Endothelial cell of umbilical vein (primary cell): ENCODE measurements around the gene ADAMTSL2. TPM values are rescaled to one million over a fixed set of nuclear protein-coding genes. Genes with fewer than 3 reads are reported as not detected.

Experiments
- BruUV-seq: library from RNA; stranded (reverse); fragments of 400-500 nt; replicated peaks from 2 replicates; lab custom pipeline; 2021; lab: Mats Ljungman, UMichigan
- CTCF ChIA-PET: fragments of 300-600, 350-600 bp; sonication (Branson Sonifier 250); formaldehyde crosslinking; loops from one replicate; lab custom pipeline; 2021; ENCODE audit warnings: antibody characterized with exemption, inconsistent platforms; lab: Charles Lee
- POLR2A ChIA-PET: fragments of 300-600, 350-600 bp; sonication (Branson Sonifier 250); formaldehyde crosslinking; loops from one replicate; lab custom pipeline; 2021; ENCODE audit warnings: antibody characterized with exemption, inconsistent platforms; lab: Charles Lee
- DNase-seq: peaks from one replicate; pipeline ENCODE4 v3.0.0-alpha.2; 2011; ENCODE audit warnings: low read depth, low spot score
- FAIRE-seq: peaks from 2 replicates; lab custom pipeline; 2011; peaks lifted over from hg19 to GRCh38; lab: Jason Lieb, UNC
- H2AFZ ChIP-seq: 2 replicates; pipeline ENCODE4 v1.6.0; 2012; ENCODE audit warnings: low read depth, low read length, control low read depth, inconsistent platforms
- H3K27ac ChIP-seq: 2 replicates; pipeline ENCODE4 v1.5.1; 2011; ENCODE audit warnings: low read depth, mild to moderate bottlenecking, control low read depth, low read length, moderate library complexity; ENCODE audit not compliant: insufficient read depth
- H3K27me3 ChIP-seq, 2 experiments: 2 replicates each; pipeline versions ENCODE4 v1.6.0 to v1.6.1; 2011; ENCODE audit warnings: low read length in 2 of 2, mixed read lengths in 1 of 2; ENCODE audit not compliant: control insufficient read depth in 2 of 2, insufficient read depth in 2 of 2
- H3K36me3 ChIP-seq, 2 experiments: 2 replicates in 1 of 2; 3 replicates in 1 of 2; pipeline ENCODE4 v1.5.1; 2011; ENCODE audit warnings: low read length in 2 of 2, mild to moderate bottlenecking in 1 of 2, moderate library complexity in 1 of 2; ENCODE audit not compliant: control insufficient read depth in 2 of 2, insufficient read depth in 2 of 2; ENCODE audit errors: extremely low read depth in 1 of 2
- H3K4me1 ChIP-seq: 3 replicates; pipeline ENCODE4 v1.5.1; 2011; ENCODE audit warnings: mild to moderate bottlenecking, low read length; ENCODE audit not compliant: control insufficient read depth, insufficient read depth; ENCODE audit errors: extremely low read depth
- H3K4me2 ChIP-seq: 2 replicates; pipeline ENCODE4 v1.6.1; 2011; ENCODE audit warnings: low read length, control low read depth, mixed read lengths; ENCODE audit not compliant: insufficient read depth
- H3K4me3 ChIP-seq, 3 experiments: fragments of 200-600 bp in 1 of 3; sonication (generic), shearing (Covaris generic) in 1 of 3; replicated peaks in 1 of 3; 2 replicates each; pipeline ENCODE4 v1.5.1; 2011 to 2016; ENCODE audit warnings: control low read depth in 3 of 3, low read length in 3 of 3, mild to moderate bottlenecking in 2 of 3, inconsistent platforms in 1 of 3, low read depth in 1 of 3, moderate library complexity in 1 of 3; ENCODE audit not compliant: insufficient read depth in 1 of 3
- H3K79me2 ChIP-seq: 2 replicates; pipeline ENCODE4 v1.6.0; 2012; ENCODE audit warnings: low read length, inconsistent platforms; ENCODE audit not compliant: control insufficient read depth, insufficient read depth
- H3K9ac ChIP-seq: replicated peaks from 2 replicates; pipeline ENCODE3; 2011; ENCODE audit warnings: low read length, control low read depth; ENCODE audit not compliant: insufficient read depth; ENCODE audit errors: extremely low read depth
- H3K9me1 ChIP-seq: replicated peaks from 3 replicates; pipeline ENCODE4 v1.6.0; 2011; ENCODE audit warnings: mild to moderate bottlenecking, low read length; ENCODE audit not compliant: control insufficient read depth, insufficient read depth; ENCODE audit errors: extremely low read depth
- H3K9me3 ChIP-seq: replicated peaks from 2 replicates; pipeline ENCODE4 v1.5.1; 2012; ENCODE audit warnings: low read length, inconsistent platforms; ENCODE audit not compliant: control insufficient read depth, insufficient read depth
- H4K20me1 ChIP-seq: replicated peaks from 2 replicates; pipeline ENCODE3; 2011; ENCODE audit warnings: mild to moderate bottlenecking, low read length; ENCODE audit not compliant: control insufficient read depth, insufficient read depth; ENCODE audit errors: extremely low read depth
- CTCF ChIP-seq, 2 donors: IDR thresholded peaks; 1 replicate in 1 of 2; 2 replicates in 1 of 2; pipeline ENCODE4 v1.5.1; 2011; ENCODE audit warnings: low read length in 2 of 2, mild to moderate bottlenecking in 2 of 2, moderate library complexity in 2 of 2, control low read depth in 1 of 2, inconsistent platforms in 1 of 2, low read depth in 1 of 2; ENCODE audit not compliant: insufficient read depth in 1 of 2; ENCODE audit errors: extremely low read depth in 1 of 2
- EZH2 ChIP-seq: IDR thresholded peaks from 2 replicates; pipeline ENCODE4 v1.6.1; 2012; ENCODE audit warnings: borderline replicate concordance, low read depth, mild to moderate bottlenecking, moderate library complexity, low read length, inconsistent platforms; ENCODE audit not compliant: severe bottlenecking
- FOS ChIP-seq: IDR thresholded peaks from 2 replicates; pipeline ENCODE4 v1.6.1; 2011; ENCODE audit warnings: mild to moderate bottlenecking, low read length, moderate library complexity, borderline replicate concordance; ENCODE audit not compliant: insufficient read depth
- GATA2 ChIP-seq: IDR thresholded peaks from 2 replicates; pipeline ENCODE4 v1.7.0; 2011; ENCODE audit warnings: low read depth, mild to moderate bottlenecking, moderate library complexity, mixed read lengths, low read length; ENCODE audit not compliant: insufficient read length, insufficient read depth
- JUN ChIP-seq: IDR thresholded peaks from 2 replicates; pipeline ENCODE4 v1.6.1; 2011; ENCODE audit warnings: borderline replicate concordance, low read depth; ENCODE audit not compliant: insufficient read length, insufficient read depth
- MAX ChIP-seq: IDR thresholded peaks from 2 replicates; pipeline ENCODE4 v1.6.1; 2011; ENCODE audit not compliant: insufficient read depth, insufficient read length
- MYC ChIP-seq: IDR thresholded peaks from one replicate; pipeline ENCODE4 v1.6.1; 2011; ENCODE audit warnings: mild to moderate bottlenecking, low read depth, low read length
- POLR2A ChIP-seq: IDR thresholded peaks from 2 replicates; pipeline ENCODE4 v1.6.1; 2012; ENCODE audit warnings: low read depth, mild to moderate bottlenecking, control low read depth, low read length
- POLR2AphosphoS5 ChIP-seq: IDR thresholded peaks from 2 replicates; pipeline ENCODE4 v1.6.1; 2012; ENCODE audit warnings: low read depth, mild to moderate bottlenecking, control low read depth, low read length, moderate library complexity; ENCODE audit not compliant: insufficient read depth
- dilution Hi-C: fragments of 300-500 bp; cut with MboI; formaldehyde crosslinking; loops from one replicate; pipeline ENCODE4 v1.15.0; 2019; ENCODE audit warnings: low sequenced_read_pairs; ENCODE audit not compliant: extremely low pct_ligation_motif_present
- intact Hi-C: fragments of 100-400 bp; cut with micrococcal nuclease; formaldehyde crosslinking; loops from one replicate; pipeline ENCODE4 v1.10.0; 2022
- polyA plus RNA-seq, 4 experiments: library from polyadenylated mRNA; depleted of rRNA in 3 of 4; stranded (reverse) in 3 of 4; unstranded in 1 of 4; fragments of >200 nt; gene quantifications; 2 replicates each; pipeline versions ENCODE4 v1.2.1 to v1.2.3, GENCODE V29; 2011 to 2012; ENCODE audit warnings: missing spikeins in 1 of 4
- total RNA-seq: library from RNA; stranded (reverse); gene quantifications from 2 replicates; pipeline ENCODE4 v1.2.3, GENCODE V29; 2021

The ADAMTSL2 gene
- total and polyA plus RNA-seq, 2 donors (not counting 3 experiments of a cell fraction or from before 2014, with no cell fraction given) = not detected

- Histone ChIP-seq H4K20me1 (no peaks in the 10 kb centered on the region), H2AFZ (no peak overlapping the region), H3K9me3 (no peaks in the 10 kb centered on the region), H3K9me1 (no peaks in the 10 kb centered on the region), H3K36me3 (no peaks in the 10 kb centered on the region), H3K9ac (no peak overlapping the region), H3K4me3 (no peak overlapping the region), H3K4me1 (no peaks in the 10 kb centered on the region), H3K27me3 (no peaks in the 10 kb centered on the region), H3K79me2 (no peaks in the 10 kb centered on the region), H3K4me2 (no peak overlapping the region), H3K27ac (no peak overlapping the region)
- ChIA-PET POLR2A (no interaction called here), CTCF (interaction anchor here (1.9 kb wide), 1 partner anchor 11 kb away, joined by 13 read pairs; no protein-coding TSS in a partner anchor)
- BruUV-seq = no TSS peak
- DNase-seq (no peak), FAIRE-seq (no peak)
- TF ChIP-seq MAX = no peak
- no peak for TF ChIP-seq POLR2AphosphoS5
- TF ChIP-seq EZH2 = no peak
- TF ChIP-seq FOS = no peak
- TF ChIP-seq CTCF (IDR thresholded peaks at IDR 0.05; ENCODE audit: extremely low read depth in 1 of 2, insufficient read depth in 1 of 2, low read depth in 1 of 2, low read length in 2 of 2) = no peak
- TF ChIP-seq GATA2 = no peak
- TF ChIP-seq JUN = no peak
- no peak for TF ChIP-seq POLR2A
- TF ChIP-seq MYC = no peak
- dilution Hi-C loops = no loop called here
- intact Hi-C loops = no loop called here
These were observed 37.4 kb upstream of the ADAMTSL2 start for GRCh38 chr9:133496861-133497842.
